ENCODE results near the gene OSBPL1A.
"Not testable (repeated sequence)": the region's sequence is repeated elsewhere in the genome, so short reads cannot be mapped to it uniquely, and the experiment has no call there.

Gene OSBPL1A

DNA sequence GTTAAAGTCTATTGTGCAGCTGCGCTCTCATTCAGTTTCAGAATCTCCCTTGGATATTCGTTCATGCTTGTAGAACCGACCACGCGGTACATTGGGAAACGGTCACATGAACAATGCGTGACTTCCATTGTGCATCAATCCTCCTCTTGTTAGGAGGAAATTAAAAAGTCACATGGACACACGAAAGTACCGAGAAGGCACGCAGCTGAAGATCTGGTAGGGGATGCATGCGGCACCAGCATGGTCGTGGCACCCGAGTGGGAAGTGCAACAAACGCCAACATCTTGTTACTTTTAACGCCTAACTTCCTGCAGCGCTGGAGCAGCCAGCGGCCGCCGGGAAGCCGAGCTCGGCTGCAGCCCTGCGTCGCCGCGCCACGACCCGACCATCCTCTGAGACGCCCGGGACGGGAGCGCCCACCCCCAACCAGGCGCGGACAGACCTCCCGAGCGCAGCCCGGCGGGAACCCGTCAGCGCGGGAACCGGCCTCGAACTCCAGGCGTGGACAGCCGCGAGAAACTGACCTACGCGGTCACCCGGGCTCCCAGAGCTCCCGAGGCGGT, 412 bp downstream of the OSBPL1A start:
- no peak for DNase-seq (ENCODE audit: low read depth, low spot score)

DNA sequence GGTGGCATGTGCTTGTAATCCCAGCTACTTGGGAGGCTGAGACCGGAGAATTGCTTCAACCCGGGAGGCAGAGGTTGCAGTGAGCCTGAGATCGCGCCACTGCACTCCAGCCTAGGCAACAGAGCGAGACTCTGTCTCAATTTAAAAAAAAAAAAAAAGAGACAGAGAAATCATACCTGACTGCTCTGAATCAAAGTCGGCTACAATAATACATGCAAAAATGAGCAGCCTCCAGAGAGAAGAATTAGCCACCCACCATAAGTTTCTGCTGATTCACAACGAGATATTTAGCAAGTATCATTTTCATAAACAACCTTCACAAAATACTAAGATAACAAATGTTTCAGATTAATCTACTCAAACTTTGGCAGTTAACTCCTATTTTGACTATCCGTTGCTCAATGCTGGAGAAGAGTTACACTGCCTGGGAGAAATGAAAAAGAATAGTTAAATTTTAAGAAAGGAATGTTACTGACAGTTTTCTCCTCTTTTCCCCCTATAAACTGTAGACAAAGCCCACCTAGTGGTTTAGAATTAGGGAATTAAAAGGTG, 1.5 kb downstream of the OSBPL1A start:
- DNase-seq (ENCODE audit: low read depth, low spot score), result no peak

DNA sequence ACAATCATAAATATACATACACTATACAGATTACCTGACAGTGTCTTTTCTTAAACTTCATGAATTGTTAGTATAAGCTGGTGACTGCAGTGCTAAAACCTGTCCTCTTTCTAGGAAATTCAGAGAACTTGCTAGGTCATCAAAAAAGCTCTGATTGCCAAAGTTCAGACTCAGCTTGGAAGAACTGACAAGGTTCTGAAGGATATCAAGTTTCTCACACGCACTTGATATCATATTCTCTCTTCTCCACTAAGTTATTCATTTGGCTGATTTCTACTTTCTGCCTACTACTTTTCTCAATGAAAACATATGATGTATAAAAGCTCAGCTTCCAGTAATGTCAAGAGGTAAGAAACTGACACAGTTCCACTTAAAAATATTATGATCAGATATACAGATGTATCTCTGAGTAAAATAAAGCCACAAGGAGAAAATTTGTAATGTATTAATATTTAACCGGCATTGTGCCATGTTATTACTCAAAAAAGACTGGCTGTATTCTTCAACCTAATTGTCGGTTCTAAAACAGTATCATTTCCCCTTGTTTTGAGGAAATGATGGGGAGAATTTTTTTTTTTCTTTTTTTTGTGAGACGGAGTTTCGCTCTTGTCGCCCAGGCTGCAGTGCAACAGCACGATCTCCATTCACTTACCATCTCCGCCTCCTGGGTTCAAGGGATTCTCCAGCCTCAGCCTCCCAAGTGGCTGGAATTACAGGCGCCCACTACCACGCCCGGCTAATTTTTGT, 2.4 kb downstream of the OSBPL1A start:
- DNase-seq (ENCODE audit: low read depth, low spot score), result no peak

DNA sequence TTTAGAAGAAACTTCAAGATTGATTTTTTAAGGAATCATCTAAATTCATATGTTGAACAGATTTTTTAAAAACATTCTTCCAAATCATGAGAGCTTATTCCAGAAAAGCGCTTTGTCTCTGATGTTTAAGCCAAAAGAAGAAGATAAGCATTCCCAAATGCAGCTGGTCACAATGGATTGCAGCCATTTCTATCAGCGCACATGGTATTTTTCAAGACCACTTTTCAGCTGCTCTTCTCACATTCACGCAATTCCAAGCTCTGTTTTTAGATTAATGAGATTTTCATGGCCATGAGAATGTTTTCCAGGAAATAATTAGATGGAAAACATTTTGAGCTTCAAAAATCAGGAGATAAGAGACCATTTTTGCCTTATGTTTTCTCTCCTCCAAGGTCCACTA, 8.7 kb downstream of the OSBPL1A start:
- no peak for DNase-seq (ENCODE audit: low read depth, low spot score)

DNA sequence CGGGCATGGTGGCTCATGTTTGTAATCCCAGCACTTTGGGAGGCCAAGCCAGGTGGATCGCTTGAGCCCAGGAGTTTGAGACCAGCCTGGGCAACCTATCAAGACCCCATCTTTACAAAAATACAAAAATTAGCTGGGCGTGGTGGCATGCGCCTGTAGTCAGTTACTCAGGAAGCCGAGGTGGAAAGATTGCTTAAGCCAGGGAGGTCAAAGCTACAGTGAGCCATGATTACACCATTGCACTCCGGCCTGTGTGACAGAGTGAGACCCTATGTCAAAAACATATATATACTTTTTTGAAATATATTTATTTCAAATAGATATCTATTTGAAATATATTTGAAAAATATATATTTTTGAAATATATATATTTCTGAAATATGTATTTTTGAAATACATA, 10.9 kb downstream of the OSBPL1A start:
- DNase-seq (ENCODE audit: low read depth, low spot score), result no peak

DNA sequence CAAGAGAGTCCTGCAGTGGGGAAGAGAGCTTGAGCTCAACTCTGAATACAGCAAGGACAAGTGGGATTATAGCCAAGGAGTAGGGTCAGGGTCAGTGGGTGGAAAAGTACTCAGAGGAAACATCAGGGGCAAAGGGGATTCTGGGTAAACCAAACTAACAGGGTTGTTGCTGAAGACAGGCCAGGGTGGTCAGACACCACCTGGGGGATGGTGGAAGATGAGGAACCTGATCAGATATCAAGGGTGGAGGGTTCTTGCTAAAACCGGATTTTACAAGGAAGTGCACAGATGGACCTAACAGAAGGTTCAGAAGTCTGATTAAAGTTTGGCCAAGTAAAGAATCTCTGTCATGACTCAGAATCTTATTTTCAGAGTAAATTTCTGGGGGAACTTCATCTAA, 16.5 kb downstream of the OSBPL1A start:
- DNase-seq (ENCODE audit: low read depth, low spot score), result no peak

DNA sequence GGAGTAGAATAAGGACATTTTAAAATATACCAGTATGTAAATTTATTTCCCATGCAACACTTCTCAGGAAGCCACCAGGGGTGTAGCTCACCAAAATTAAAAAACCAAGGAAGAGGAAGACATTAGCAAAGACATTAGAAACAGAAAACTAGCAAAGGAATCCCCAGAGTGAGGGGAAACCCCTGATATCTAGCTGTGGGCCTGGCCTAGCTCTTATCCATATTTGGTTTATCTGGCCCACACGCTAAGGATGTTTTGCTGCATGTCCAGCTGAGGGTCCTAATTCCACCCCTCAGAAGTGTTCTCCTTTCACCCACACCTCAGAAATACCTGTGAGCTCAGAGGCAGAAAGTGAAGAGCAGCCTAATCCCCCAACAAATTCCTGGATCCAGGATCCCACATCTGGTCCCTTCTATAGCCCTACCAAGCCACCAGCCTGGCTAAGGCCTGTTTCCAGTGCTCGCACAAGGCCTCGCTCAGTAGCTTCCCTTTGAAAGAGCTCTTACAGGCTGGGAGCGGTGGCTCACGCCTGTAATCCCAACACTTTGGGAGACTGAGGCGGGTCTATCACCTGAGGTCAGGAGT, 17.4 kb downstream of the OSBPL1A start:
- no peak for DNase-seq (ENCODE audit: low read depth, low spot score)

DNA sequence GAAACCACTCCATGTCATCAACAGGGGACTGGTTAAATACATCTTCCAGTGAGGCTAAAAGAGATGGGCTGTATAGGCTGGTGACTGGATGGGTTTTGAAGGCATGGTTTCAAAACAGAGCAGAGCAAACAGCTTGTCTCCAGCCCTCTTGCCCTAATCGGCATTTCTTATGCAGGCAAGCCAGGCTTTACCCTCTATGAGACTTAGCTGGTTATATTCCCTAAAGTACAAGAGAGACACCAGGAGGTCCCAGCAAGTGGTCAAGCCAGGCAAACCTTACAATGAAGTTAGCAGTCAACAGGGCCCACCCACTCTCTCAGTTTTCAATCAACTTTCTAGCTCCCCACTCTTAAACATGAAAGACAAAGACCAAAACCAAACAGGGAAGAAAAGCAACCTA, 19.0 kb downstream of the OSBPL1A start:
- no peak for DNase-seq (ENCODE audit: low read depth, low spot score)

DNA sequence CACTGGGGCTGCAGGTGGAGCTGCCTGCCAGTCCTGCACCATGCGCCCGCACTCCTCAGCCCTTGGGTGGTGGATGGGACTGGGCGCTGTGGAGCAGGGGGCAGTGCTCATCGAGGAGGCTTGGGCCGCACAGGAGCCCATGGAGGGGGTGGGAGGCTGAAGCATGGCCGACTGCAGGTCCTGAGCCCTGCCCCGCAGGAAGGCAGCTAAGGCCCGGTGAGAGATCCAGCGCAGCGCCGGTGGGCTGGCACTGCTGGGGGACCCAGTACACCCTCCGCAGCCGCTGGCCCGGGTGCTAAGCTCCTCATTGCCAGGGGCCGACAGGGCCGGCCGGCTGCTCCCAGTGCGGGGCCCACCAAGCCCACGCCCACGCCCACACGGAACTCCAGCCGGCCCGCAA, 21.1 kb downstream of the OSBPL1A start:
- not testable (repeated sequence) for DNase-seq (ENCODE audit: low read depth, low spot score)

DNA sequence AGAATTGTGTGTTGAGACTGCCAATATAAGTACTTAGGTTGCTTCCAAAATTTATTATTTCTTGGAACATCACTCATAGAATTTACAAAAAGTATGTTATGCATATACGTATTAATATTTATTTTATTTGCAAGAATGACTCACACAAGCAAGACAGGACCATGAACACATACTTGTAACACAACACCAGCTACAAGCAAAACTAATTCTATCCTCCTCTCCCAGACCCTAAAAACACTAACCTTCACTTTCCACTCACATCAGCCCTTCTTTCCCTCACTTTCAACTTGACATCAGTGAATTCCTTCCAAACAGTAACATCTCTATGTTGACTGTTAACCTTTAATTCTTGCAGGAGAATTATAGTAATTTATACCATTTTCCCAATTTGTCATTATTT, 24.3 kb downstream of the OSBPL1A start:
- no peak for DNase-seq (ENCODE audit: low read depth, low spot score)

DNA sequence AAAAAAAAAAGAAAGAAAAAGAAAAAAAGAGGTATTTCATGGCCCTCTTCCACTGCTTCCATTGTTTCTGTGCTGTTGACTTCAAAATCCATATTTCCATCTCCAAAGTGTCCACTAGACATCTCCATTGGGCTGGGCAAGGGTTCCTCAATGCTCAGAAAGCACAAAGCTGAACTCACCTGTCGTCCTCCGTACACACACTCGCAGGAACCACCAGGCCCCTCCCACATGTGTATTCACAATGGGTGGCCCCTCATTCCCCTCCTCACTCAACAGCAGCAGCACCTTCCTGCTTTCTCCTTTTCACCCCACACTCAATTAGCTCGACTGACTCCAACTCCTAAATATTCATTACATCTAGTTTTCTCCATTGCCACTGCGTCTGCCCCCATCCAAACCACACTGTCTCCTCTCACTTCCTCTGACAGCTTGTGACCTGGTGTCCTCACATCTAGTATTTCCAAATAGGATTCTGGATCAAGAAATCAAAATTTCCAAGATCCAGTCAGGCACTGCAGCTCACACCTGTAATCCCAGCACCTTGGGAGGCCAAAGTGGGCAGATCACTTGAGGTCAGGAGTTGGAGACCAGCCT, 25.2 kb downstream of the OSBPL1A start:
- DNase-seq (ENCODE audit: low read depth, low spot score), result no peak

DNA sequence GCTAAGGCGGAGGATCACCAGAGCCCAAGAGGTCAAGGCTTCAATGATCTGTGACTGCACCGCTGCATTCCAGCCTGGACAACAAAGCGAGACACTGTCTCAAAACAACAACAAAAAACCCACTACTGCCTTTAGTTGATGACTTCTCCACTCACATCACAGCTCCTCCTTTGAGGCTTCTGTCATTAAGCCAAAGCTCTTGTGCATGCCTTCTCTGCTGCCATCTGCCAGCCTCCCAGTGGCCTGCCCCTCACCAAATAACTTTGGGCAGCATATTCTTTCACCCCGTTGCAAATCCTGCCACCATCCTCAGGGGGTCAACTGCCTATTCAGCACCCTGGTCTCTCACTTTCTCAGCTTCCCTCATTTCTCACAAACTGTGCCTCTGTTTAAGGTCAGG, 27.5 kb downstream of the OSBPL1A start:
- DNase-seq (ENCODE audit: low read depth, low spot score), result no peak

DNA sequence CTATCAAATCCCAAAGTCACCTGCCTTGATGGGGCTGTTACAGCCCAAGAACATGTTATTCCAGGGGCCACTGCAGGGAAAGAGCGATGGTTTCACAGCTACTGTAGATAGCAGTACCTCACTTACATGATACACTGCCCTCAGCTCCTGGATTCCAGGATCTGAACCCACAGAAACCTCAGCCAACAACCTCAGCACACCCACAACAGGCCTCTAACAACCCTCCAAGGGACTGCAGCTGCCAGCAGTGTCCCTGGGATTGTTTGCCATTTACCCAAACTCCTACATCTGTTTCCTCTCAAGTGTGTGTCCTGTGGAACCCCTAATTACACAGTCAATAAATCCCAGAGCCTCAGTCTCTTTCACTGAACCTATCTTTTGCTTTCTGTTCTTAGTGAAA, 28.2 kb downstream of the OSBPL1A start:
- no peak for DNase-seq (ENCODE audit: low read depth, low spot score)

DNA sequence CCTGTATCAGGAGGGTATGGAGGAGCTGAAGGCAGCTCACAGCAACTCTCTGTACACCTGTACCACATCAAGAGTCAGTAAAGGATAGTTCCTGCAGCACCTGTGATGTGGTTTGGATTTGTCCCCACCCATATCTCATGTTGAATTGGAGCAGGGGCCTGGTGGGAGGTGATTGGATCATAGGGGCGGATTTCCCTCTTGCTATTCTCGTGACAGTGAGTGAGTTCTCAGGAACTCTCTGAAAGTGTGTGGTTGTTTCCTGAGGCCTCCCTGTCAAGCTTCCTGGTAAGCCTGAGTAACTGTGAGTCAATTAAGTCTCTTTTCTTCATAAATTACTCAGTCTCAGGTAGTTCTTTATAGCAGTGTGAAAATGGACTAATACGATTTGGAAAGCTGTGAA, 28.9 kb downstream of the OSBPL1A start:
- no peak for DNase-seq (ENCODE audit: low read depth, low spot score)

DNA sequence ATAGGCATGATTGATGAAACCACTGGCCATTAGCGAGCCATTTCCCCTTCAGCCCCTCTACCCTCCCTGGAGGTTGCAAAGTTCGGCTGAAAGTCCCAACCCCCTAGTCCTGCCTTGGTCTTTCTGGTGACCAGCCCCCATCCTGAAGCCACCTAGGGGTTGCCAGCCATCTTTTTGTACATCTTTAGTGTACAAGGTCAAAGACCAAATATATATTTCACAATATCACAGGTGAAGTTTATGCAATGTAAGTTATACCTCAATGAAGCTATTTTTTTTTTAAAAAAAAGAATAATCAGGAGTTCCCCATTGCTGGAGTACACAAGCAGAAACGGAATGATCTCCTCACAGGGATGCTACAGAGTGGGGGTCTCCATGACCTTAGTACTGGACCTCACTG, 31.3 kb downstream of the OSBPL1A start:
- DNase-seq (ENCODE audit: low read depth, low spot score), result no peak

DNA sequence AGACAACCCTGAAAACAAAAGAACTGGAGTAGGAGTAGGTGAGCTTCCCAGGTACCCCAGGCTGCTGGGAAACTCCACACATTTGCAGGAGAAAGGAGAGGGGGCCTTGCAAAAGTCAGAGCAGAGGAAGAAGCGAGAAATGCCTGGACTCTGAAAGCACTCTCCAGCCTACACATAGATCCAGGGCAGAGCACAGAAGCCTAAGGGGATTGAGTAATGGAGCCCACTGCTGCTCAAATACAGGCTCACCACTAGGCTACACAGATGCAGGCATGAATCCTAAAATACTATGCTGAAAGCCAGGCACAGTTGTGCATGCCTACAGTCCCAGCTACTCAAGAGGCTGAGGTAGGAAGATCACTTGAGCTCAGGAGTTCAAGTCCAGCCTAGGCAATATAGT, 33.4 kb downstream of the OSBPL1A start:
- no peak for DNase-seq (ENCODE audit: low read depth, low spot score)

DNA sequence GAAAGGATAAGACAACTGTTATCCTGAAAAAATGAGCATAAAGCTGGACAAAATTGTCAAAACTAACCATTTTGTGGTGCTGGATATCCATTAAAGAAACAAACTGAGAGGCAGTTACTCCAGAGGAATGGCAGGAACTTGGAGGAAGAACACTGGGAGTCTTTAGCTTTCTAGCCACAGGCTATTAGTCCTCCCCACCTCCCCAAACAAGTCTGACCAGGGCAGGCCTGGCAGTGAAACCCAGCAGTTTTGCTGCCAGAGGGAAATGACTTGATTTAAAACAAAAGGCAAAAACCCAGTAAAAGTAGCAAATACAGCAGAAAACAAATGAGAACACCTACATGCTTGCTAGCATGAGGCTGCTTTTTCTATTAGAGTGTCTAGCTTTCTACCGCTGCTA, 34.9 kb downstream of the OSBPL1A start:
- no peak for DNase-seq (ENCODE audit: low read depth, low spot score)

DNA sequence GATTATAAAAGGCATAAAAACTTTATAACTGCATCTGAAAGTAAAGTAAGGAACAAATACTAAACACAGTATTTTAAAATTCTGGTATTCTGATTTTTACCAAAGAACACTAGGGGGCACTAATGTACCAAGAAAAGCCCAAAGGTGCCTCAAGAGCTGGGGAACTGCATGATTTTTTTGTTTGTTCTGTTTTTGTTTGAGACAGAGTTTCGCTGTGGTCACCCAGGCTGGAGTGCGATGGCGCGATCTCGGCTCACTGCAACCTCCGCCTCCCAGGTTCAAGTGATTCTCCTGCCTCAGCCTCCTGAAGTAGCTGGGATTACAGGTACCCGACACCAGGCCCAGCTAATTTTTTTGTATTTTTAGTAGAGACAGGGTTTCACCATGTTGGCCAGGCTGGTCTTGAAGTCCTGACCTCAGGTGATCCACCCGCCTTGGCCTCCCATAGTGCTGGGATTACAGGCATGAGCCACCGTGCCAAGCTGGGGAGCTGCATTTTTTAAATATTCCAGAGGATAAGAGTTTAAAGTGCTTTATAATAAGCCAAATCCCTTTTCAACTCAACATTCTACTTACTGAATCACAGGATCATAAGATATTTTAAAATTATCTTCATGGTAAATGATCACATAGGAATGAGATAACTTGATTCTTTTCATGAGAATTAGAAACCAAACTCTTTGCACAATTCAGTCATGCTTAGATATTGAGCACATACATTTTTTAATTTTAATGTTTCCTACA, 37.7 kb downstream of the OSBPL1A start:
- not testable (repeated sequence) for DNase-seq (ENCODE audit: low read depth, low spot score)

DNA sequence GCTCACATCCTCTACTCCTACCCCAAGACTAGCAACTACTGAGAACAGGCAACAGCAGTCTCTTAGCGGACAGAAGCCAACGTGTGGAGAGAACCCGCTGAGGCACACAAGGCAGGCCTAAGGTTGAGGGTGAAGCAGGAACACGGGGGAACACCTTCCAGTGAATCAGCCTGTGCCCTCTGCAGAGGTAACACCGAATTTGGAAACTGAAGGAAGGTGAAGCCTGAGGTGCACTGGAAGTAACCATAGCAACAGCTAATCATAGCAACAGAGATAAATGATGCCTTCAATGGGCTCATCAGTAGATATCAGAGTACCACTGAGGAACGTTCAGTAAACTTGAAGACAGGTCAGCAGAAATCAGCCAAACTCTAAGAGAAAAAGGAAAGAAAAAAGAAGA, 43.3 kb downstream of the OSBPL1A start:
- DNase-seq (ENCODE audit: low read depth, low spot score), result no peak

DNA sequence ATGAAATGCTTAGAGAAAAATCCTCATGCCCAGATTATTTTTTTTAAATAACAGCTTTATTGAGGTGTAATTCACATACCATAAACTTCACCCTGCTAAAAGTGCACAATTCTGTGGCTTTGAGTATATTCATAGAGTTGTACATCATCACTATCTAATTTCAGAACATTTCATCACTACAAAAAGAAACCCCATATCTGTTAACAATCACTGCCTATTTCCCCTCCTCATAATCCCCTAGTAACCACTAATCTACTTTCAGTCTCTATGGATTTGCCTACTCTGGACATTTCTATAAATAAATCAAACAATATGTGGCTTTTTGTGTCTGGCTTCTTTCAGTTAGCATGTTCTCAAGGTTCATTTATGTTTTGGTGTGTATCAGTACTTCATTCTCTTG, 51.4 kb downstream of the OSBPL1A start:
- DNase-seq (ENCODE audit: low read depth, low spot score), result no peak

DNA sequence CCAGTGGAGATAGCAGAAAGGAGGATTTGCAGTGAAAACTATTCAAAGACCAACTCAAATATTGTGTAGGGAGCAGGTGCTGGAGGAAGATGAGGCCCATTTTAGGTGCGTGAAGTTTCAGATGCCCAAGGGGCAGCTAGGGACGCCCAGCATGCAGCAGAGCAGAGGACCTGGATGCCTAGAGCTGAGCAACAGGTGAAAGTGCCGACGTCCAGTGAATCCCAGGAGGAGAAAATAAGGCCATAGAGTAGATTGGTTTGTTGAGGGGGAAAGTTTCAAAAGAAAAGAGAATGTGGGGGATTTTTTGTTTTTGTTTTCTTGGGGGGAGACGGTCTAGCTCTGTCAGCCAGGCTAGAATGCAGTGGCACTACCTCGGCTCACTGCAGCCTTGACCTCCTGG, 53.1 kb downstream of the OSBPL1A start:
- DNase-seq (ENCODE audit: low read depth, low spot score), result no peak

DNA sequence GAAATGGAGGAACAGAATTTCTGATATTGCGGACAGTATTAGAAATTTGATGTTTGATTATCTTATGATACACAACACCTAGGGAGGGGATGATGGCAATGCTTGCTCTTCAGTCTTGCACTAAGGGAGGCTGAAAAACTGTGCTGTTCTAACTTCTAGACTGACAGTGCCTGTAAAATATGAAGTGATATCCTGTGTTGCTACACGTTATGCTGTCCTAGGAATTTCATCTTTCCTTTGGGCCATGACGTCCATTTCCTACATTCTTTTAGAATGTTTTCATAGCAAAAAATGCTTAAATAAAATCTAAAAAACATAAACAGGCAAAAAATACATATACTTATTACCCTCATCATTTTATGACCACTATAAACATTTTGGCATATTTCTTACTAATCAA, 55.3 kb downstream of the OSBPL1A start:
- DNase-seq (ENCODE audit: low read depth, low spot score), result no peak
